ENCODE measurements around the gene TMEM131.
"Not testable (repeated sequence)": the region's sequence is repeated elsewhere in the genome, so short reads cannot be mapped to it uniquely, and the experiment has no call there.

GRCh38 chr2:97821862-97822261 is 173.9 kb downstream of the TMEM131 start:
- TF ChIP-seq POLR2A, CTCF (IDR thresholded peaks at IDR 0.05): not testable (repeated sequence)

Measured in upper lobe of left lung (tissue), 4 donors.